ENCODE data around the gene CRYL1.

Gene CRYL1

DNA sequence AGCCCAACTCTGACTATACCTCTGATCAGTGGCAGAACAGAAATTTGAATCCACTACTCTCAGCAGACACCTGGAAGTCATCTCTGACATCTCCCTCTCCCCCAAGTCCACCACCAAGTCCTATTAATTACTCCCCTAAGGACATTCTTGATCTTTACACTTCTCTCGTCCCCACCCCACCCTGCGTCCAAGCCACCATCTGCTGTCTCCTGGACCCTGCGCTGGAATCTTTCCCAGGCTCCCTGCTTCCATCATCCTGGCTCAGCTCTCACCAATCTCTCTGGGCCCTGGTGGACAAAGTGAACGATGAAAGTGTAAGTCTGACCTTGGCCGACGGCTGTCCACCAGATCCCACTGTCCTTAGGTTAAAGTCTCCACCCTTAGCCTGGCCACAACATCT, 147.9 kb downstream of the CRYL1 start:
- Histone ChIP-seq H3K4me3 (ENCODE audit: low read length) (no peak overlapping the region), H3K27ac (ENCODE audit: low read length) (no peak overlapping the region), H2AFZ (ENCODE audit: low read length) (no peak overlapping the region), H3K79me2 (ENCODE audit: low read length) (no peaks in the 10 kb centered on the region), H3K4me2 (ENCODE audit: low read depth, low read length) (no peak overlapping the region), H3K9me3 (replicated peaks; ENCODE audit: insufficient read depth, low read length) (no peaks in the 10 kb centered on the region), H3K36me3 (replicated peaks; ENCODE audit: insufficient read depth, low read length) (no peaks in the 10 kb centered on the region), H3K27me3 (replicated peaks; ENCODE audit: insufficient read depth, low read length) (no peaks in the 10 kb centered on the region), H3F3A (ENCODE audit: insufficient read depth, low read length) (no peaks in the 10 kb centered on the region), H3K9me2 (replicated peaks; ENCODE audit: insufficient read depth, low read length) (no peaks in the 10 kb centered on the region), H4K20me1 (ENCODE audit: insufficient read depth, low read length) (no peaks in the 10 kb centered on the region), H3K9ac (ENCODE audit: low read length) (no peak overlapping the region), H3K4me1 (ENCODE audit: low read length) (no peaks in the 10 kb centered on the region)
- TF ChIP-seq EZH2 (optimal IDR thresholded peaks at IDR 0.05; ENCODE audit: low read depth, low read length) = no peak
- no peak for TF ChIP-seq EZH2phosphoT487 (IDR thresholded peaks at IDR 0.05; ENCODE audit: low read length)
- TF ChIP-seq, protein P1, sequence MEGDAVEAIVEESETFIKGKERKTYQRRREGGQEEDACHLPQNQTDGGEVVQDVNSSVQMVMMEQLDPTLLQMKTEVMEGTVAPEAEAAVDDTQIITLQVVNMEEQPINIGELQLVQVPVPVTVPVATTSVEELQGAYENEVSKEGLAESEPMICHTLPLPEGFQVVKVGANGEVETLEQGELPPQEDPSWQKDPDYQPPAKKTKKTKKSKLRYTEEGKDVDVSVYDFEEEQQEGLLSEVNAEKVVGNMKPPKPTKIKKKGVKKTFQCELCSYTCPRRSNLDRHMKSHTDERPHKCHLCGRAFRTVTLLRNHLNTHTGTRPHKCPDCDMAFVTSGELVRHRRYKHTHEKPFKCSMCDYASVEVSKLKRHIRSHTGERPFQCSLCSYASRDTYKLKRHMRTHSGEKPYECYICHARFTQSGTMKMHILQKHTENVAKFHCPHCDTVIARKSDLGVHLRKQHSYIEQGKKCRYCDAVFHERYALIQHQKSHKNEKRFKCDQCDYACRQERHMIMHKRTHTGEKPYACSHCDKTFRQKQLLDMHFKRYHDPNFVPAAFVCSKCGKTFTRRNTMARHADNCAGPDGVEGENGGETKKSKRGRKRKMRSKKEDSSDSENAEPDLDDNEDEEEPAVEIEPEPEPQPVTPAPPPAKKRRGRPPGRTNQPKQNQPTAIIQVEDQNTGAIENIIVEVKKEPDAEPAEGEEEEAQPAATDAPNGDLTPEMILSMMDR (IDR thresholded peaks at IDR 0.05; ENCODE audit: low read length) = no peak
- no peak for DNase-seq

DNA sequence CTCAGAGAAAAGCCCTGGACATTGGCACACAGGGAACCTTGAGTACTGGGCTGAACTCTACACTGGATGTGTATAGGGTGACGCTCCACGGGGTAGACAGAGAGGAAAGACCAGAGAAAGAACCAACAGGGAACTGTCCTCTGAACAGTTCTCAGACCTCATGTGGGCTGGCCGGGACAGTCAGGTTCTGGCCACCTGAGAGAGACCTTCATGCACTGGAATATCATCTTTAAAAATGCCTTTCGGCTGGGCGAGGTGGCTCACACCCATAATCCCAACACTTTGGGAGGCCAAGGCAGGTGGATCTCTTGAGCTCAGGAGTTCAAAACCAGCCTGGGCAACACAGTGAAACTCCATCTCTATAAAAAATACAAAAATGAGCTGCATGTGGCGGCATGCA, 149.8 kb downstream of the CRYL1 start:
- no peaks in the 10 kb centered on the region for H3K9me2 ChIP-seq (replicated peaks; ENCODE audit: insufficient read depth, low read length)
- H3K4me1 ChIP-seq (ENCODE audit: low read length) = no peaks in the 10 kb centered on the region
- no peaks in the 10 kb centered on the region for H3K79me2 ChIP-seq (ENCODE audit: low read length)
- no peaks in the 10 kb centered on the region for H3F3A ChIP-seq (ENCODE audit: insufficient read depth, low read length)
- H4K20me1 ChIP-seq (ENCODE audit: insufficient read depth, low read length) = no peaks in the 10 kb centered on the region
- no peaks in the 10 kb centered on the region for H3K9me3 ChIP-seq (replicated peaks; ENCODE audit: insufficient read depth, low read length)
- H3K27me3 ChIP-seq (replicated peaks; ENCODE audit: insufficient read depth, low read length) = no peaks in the 10 kb centered on the region
- no peak overlapping the region for H2AFZ ChIP-seq (ENCODE audit: low read length)
- H3K36me3 ChIP-seq (replicated peaks; ENCODE audit: insufficient read depth, low read length) = no peaks in the 10 kb centered on the region
- no peak overlapping the region for H3K4me3 ChIP-seq (ENCODE audit: low read length)
- DNase-seq = no peak
- no peak overlapping the region for H3K9ac ChIP-seq (ENCODE audit: low read length)
- TF ChIP-seq EZH2phosphoT487 (IDR thresholded peaks at IDR 0.05; ENCODE audit: low read length) (no peak), EZH2 (optimal IDR thresholded peaks at IDR 0.05; ENCODE audit: low read depth, low read length) (no peak)
- TF ChIP-seq, protein P1 (IDR thresholded peaks at IDR 0.05; ENCODE audit: low read length) = no peak
- H3K4me2 ChIP-seq (ENCODE audit: low read depth, low read length) = no peak overlapping the region
- no peak overlapping the region for H3K27ac ChIP-seq (ENCODE audit: low read length)

DNA sequence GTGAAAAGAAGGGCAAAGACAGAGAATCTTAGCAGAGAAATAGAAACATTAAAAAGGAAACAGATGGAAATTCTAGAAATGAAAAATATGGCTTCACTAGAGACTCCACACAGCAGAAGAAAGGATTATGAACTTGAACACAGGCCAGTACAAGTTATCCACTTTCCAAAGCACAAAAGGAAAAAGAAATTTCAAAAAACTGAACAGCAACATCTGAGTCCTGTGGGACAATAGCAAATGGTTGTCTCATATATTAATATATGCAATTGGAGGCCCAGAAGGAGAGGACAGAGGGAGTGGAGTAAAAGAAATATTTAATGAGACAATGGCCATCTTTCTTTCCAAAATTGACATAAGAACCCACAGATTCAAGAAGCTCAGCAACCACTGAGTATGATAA, 151.8 kb downstream of the CRYL1 start:
- no peaks in the 10 kb centered on the region for H4K20me1 ChIP-seq (ENCODE audit: insufficient read depth, low read length)
- H3K4me2 ChIP-seq (ENCODE audit: low read depth, low read length) = no peak overlapping the region
- no peaks in the 10 kb centered on the region for H3K4me1 ChIP-seq (ENCODE audit: low read length)
- DNase-seq = no peak
- no peak overlapping the region for H3K4me3 ChIP-seq (ENCODE audit: low read length)
- no peaks in the 10 kb centered on the region for H3K36me3 ChIP-seq (replicated peaks; ENCODE audit: insufficient read depth, low read length)
- no peak overlapping the region for H2AFZ ChIP-seq (ENCODE audit: low read length)
- H3F3A ChIP-seq (ENCODE audit: insufficient read depth, low read length) = no peaks in the 10 kb centered on the region
- no peaks in the 10 kb centered on the region for H3K9me3 ChIP-seq (replicated peaks; ENCODE audit: insufficient read depth, low read length)
- TF ChIP-seq EZH2phosphoT487 (IDR thresholded peaks at IDR 0.05; ENCODE audit: low read length) = no peak
- TF ChIP-seq, protein P1 (IDR thresholded peaks at IDR 0.05; ENCODE audit: low read length) = no peak
- no peak for TF ChIP-seq EZH2 (optimal IDR thresholded peaks at IDR 0.05; ENCODE audit: low read depth, low read length)
- H3K79me2 ChIP-seq (ENCODE audit: low read length) = no peaks in the 10 kb centered on the region
- H3K27me3 ChIP-seq (replicated peaks; ENCODE audit: insufficient read depth, low read length) = no peaks in the 10 kb centered on the region
- H3K9me2 ChIP-seq (replicated peaks; ENCODE audit: insufficient read depth, low read length) = no peaks in the 10 kb centered on the region
- H3K9ac ChIP-seq (ENCODE audit: low read length) = no peak overlapping the region
- no peak overlapping the region for H3K27ac ChIP-seq (ENCODE audit: low read length)

Measured in MM.1S (cell line).